Hepatocyte (in vitro differentiated cells): Measurements from ENCODE around the gene TEX22. TPM values are rescaled to one million over a fixed set of nuclear protein-coding genes. Genes with fewer than 3 reads are reported as not detected.

Experiments used
- DNase-seq: peaks from one replicate; pipeline ENCODE4 v3.0.0-alpha.2; 2016; ENCODE audit warnings: low spot score
- H2AFZ ChIP-seq: fragments of 200-600 bp; sonication (generic); 2 replicates; pipeline ENCODE4 v1.6.0; 2016; ENCODE audit warnings: antibody characterized with exemption, mild to moderate bottlenecking
- H3K27ac ChIP-seq: fragments of 200-600 bp; sonication (generic); 2 replicates; pipeline ENCODE4 v1.5.1; 2016; ENCODE audit warnings: mild to moderate bottlenecking
- H3K27me3 ChIP-seq: fragments of 200-600 bp; sonication (generic); 2 replicates; pipeline ENCODE4 v1.6.1; 2016
- H3K36me3 ChIP-seq: fragments of 200-600 bp; sonication (generic); replicated peaks from 2 replicates; pipeline ENCODE4 v1.5.1; 2016; ENCODE audit warnings: low read depth; ENCODE audit not compliant: insufficient read depth
- H3K4me1 ChIP-seq: fragments of 200-600 bp; sonication (generic); 2 replicates; pipeline ENCODE4 v1.5.1; 2016; ENCODE audit warnings: mild to moderate bottlenecking, moderate library complexity; ENCODE audit not compliant: insufficient read depth
- H3K4me2 ChIP-seq: fragments of 200-600 bp; sonication (generic); 2 replicates; pipeline ENCODE4 v1.6.0; 2016
- H3K4me3 ChIP-seq: fragments of 200-600 bp; sonication (generic); 2 replicates; pipeline ENCODE4 v1.5.1; 2016; ENCODE audit warnings: mild to moderate bottlenecking
- H3K79me2 ChIP-seq: fragments of 200-600 bp; sonication (generic); 2 replicates; pipeline ENCODE4 v1.6.0; 2017; ENCODE audit warnings: mild to moderate bottlenecking
- H3K9me2 ChIP-seq: fragments of 200-600 bp; sonication (generic); replicated peaks from 2 replicates; pipeline ENCODE4 v1.6.0; 2017; ENCODE audit warnings: mild to moderate bottlenecking; ENCODE audit not compliant: insufficient read depth
- H3K9me3 ChIP-seq: fragments of 200-600 bp; sonication (generic); 2 replicates; pipeline ENCODE4 v1.5.1; 2016; ENCODE audit warnings: low read depth, mild to moderate bottlenecking
- H4K20me1 ChIP-seq: fragments of 200-600 bp; sonication (generic); 2 replicates; pipeline ENCODE4 v1.6.0; 2016; ENCODE audit warnings: mild to moderate bottlenecking; ENCODE audit not compliant: insufficient read depth, poor library complexity, severe bottlenecking
- EZH2 ChIP-seq: fragments of 200-600 bp; sonication (generic); IDR thresholded peaks from 2 replicates; pipeline ENCODE4 v1.6.1; 2016; ENCODE audit warnings: antibody characterized with exemption, mild to moderate bottlenecking, borderline replicate concordance
- EZH2phosphoT487 ChIP-seq: fragments of 200-600 bp; sonication (generic); IDR thresholded peaks from one replicate; pipeline ENCODE4 v1.6.1; 2018; ENCODE audit warnings: antibody characterized with exemption, mild to moderate bottlenecking, low read depth, moderate library complexity; ENCODE audit not compliant: unreplicated experiment, severe bottlenecking
- WGBS: methylation state at CpG from one replicate; pipeline ENCODE4 v1.1.6; 2016; ENCODE audit warnings: low lambda C conversion rate; ENCODE audit errors: missing lambda C conversion rate; 5-methylcytosine and 5-hydroxymethylcytosine counted together
- polyA plus RNA-seq: library from polyadenylated mRNA; unstranded; fragments of >200 nt; fragmentation: Nextera tagmentation; extraction: Ambion mirVana; gene quantifications from 2 replicates; pipeline ENCODE4 v1.2.1, GENCODE V29; 2016
- total RNA-seq: library from RNA; depleted of rRNA; stranded (reverse); fragments of >200 nt; gene quantifications from 2 replicates; pipeline ENCODE4 v1.2.3, GENCODE V29; 2014
- TF ChIP-seq, protein P1 (sequence below): fragments of 200-600 bp; sonication (generic); IDR thresholded peaks from 2 replicates; pipeline ENCODE4 v1.5.1; 2016; ENCODE audit warnings: antibody characterized with exemption, mild to moderate bottlenecking; ENCODE audit not compliant: poor library complexity

TEX22 gene
- total and polyA plus RNA-seq, 2 experiments from 2014 or later: 0.76 TPM; not detected in 1

DNA sequence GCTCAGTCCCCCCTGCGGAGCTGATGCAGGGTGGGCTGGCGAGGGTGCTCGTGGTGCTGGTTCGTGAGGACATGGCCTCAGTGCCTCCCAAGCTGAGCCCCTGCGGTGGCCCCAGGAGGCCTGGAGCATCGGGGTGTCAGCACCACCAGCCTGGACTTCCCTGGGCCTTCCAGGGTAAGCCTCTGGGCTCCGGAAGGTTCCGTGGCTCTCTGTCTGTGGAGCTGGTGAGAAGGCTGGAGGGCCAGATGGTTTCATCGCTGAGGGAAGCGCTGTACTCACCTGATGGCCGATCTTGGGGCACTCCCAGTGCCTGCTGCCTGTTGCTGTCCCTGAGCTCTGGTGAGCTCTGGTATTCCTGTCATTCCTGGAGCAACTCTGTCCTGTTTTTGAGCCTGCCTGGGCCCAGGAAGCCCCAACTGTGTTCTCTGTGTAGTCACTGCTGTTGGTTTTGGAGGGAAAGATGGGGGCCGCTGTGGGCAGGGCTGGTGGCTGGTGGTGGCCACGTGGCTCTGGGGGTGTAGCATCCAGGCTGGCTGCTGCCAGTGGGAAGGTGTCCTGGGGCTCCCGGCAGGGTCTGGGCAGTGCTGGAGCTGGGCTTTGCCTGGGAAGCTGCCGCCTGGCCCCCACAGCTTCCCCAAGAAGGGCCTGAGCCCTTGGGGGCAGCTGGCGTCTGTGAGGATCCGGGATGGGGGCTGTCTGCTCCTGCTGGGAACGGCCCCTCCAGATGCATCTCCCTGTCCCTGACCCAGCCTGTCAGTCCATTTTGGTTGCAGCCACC lies 39.6 kb downstream of the TEX22 start:
- no peak overlapping the region for H2AFZ ChIP-seq

DNA sequence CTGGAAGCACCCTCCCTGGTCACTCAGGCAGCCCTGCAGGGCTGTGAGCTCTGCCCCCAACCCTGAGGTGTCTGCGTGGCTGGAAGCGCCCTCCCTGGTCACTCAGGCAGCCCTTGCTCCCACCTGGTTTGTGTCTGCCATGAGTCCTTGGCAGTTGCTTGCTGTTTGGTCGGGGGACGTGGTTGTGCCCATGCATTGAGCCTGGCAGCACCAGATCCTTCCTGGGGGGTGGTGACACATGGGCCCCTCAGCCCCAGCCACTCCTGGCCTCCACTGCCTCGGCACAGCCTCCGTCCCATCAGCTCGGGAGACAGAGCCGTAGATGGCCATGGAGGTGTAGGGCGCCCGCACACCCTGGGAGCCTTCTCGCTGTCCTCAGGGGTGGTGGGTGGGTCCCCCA lies 40.8 kb downstream of the TEX22 start:
- Histone ChIP-seq H3K27me3 (no peaks in the 10 kb centered on the region), H3K36me3 (no peaks in the 10 kb centered on the region), H3K4me3 (no peak overlapping the region), H3K79me2 (peaks cover 40% of the 10 kb centered on the region), H4K20me1 (peaks cover 22% of the 10 kb centered on the region), H3K9me2 (no peaks in the 10 kb centered on the region), H3K4me1 (no peaks in the 10 kb centered on the region), H3K27ac (no peak overlapping the region), H3K9me3 (no peaks in the 10 kb centered on the region), H2AFZ (no peak overlapping the region), H3K4me2 (no peak overlapping the region)
- TF ChIP-seq EZH2: no peak
- TF ChIP-seq EZH2phosphoT487: no peak
- TF ChIP-seq, protein P1, sequence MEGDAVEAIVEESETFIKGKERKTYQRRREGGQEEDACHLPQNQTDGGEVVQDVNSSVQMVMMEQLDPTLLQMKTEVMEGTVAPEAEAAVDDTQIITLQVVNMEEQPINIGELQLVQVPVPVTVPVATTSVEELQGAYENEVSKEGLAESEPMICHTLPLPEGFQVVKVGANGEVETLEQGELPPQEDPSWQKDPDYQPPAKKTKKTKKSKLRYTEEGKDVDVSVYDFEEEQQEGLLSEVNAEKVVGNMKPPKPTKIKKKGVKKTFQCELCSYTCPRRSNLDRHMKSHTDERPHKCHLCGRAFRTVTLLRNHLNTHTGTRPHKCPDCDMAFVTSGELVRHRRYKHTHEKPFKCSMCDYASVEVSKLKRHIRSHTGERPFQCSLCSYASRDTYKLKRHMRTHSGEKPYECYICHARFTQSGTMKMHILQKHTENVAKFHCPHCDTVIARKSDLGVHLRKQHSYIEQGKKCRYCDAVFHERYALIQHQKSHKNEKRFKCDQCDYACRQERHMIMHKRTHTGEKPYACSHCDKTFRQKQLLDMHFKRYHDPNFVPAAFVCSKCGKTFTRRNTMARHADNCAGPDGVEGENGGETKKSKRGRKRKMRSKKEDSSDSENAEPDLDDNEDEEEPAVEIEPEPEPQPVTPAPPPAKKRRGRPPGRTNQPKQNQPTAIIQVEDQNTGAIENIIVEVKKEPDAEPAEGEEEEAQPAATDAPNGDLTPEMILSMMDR: no peak
- 94% methylated on average over 11 of the region's 11 CpGs for WGBS
- DNase-seq: no peak

More for the DNA sequence above, 39.6 kb downstream of the TEX22 start:
- Histone ChIP-seq H3K9me2 (no peaks in the 10 kb centered on the region), H4K20me1 (peaks cover 22% of the 10 kb centered on the region), H3K4me1 (no peaks in the 10 kb centered on the region), H3K36me3 (no peaks in the 10 kb centered on the region), H3K4me2 (no peak overlapping the region), H3K27ac (no peak overlapping the region), H3K9me3 (no peaks in the 10 kb centered on the region), H3K27me3 (no peaks in the 10 kb centered on the region), H3K4me3 (no peak overlapping the region), H3K79me2 (peaks cover 53% of the 10 kb centered on the region)
- 95% methylated on average over 17 of the region's 18 CpGs for WGBS
- TF ChIP-seq EZH2 (no peak), EZH2phosphoT487 (no peak)
- TF ChIP-seq, protein P1: no peak
- no peak for DNase-seq

DNA sequence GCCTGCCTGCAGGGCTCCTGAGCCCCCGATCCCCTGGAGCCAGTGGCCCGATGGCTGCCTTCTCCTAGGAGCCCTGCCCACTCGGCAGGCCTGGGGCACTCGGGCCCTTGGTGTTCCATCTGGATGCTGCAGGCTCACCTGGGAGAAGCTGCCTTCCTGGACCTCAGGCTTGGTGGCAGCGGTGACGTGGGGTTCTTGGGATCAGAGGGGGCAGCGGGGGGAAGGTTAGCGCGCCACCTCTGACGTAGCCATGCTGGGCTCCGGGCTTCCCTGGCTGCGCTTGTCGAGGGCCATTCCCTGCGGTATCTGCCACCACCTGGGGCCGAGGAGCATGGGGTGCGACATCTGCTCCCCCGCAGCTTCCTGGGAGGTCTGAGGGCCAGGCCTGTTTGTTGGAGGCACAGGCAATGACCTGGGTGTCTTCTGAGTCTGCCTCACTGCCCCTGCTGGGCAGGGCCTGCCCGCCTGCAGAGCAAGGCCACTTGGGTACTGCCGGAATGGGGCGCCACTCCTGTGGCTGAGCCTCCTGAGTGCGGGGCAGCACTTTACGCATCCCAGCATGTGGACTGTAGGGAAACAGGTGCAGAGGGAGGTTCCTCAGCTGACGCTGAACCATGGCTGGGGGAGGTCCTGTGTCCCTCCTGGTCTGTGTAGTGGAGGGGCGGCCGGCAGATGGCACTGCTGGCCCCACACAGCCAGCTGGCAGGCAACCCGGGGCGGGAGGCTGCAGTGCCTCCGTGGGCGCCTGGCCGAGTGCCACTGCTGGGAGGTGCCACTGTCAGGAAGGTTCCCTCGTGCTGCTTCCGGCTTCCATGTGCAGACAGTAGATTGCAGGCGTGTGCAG lies 41.6 kb downstream of the TEX22 start:
- H2AFZ ChIP-seq: no peak overlapping the region
- H3K9me3 ChIP-seq: no peaks in the 10 kb centered on the region
- no peak for DNase-seq
- no peaks in the 10 kb centered on the region for H3K9me2 ChIP-seq
- no peak overlapping the region for H3K27ac ChIP-seq
- WGBS: 92% methylated on average over 26 of the region's 33 CpGs
- H4K20me1 ChIP-seq: peaks cover 22% of the 10 kb centered on the region
- H3K4me1 ChIP-seq: no peaks in the 10 kb centered on the region
- no peaks in the 10 kb centered on the region for H3K36me3 ChIP-seq
- no peaks in the 10 kb centered on the region for H3K27me3 ChIP-seq
- no peak overlapping the region for H3K4me3 ChIP-seq
- H3K4me2 ChIP-seq: no peak overlapping the region
- peaks cover 33% of the 10 kb centered on the region for H3K79me2 ChIP-seq
- no peak for TF ChIP-seq EZH2phosphoT487
- no peak for TF ChIP-seq EZH2
- TF ChIP-seq, protein P1: no peak
